ENCODE data around the gene SALL1. TPM values are rescaled to one million over a fixed set of nuclear protein-coding genes. Genes with fewer than 3 reads are reported as not detected.

SALL1 gene
- total and polyA plus RNA-seq, 12 donors: under 0.01 to 0.67 (median 0.10) TPM; not detected in 4

- no peak for DNase-seq
- Histone ChIP-seq H3K4me3 (no peak overlapping the region), H3K4me1 (replicated peaks in 1 of 2) (peaks cover 12 to 32% of the 10 kb centered on the region in 2 donors), H3K9me3 (replicated peaks in 1 of 3) (no peaks in the 10 kb centered on the region), H3K36me3 (replicated peaks in 1 of 2) (no peaks in the 10 kb centered on the region), H3K27ac (no peak overlapping the region), H3K27me3 (peaks cover 78% of the 10 kb centered on the region)
- 8 to 13% (median 10%) methylated on average over 26 to 32 of the region's 32 CpGs for WGBS, 4 donors
- intact Hi-C loops (cut with DNase I): no loop called here
- TF ChIP-seq CTCF (IDR thresholded peaks at IDR 0.05) (no peak), POLR2A (IDR thresholded peaks at IDR 0.05) (no peak)
Observed at GRCh38 chr16:51153577-51154031, 2.5 kb upstream of the SALL1 start.

DNA sequence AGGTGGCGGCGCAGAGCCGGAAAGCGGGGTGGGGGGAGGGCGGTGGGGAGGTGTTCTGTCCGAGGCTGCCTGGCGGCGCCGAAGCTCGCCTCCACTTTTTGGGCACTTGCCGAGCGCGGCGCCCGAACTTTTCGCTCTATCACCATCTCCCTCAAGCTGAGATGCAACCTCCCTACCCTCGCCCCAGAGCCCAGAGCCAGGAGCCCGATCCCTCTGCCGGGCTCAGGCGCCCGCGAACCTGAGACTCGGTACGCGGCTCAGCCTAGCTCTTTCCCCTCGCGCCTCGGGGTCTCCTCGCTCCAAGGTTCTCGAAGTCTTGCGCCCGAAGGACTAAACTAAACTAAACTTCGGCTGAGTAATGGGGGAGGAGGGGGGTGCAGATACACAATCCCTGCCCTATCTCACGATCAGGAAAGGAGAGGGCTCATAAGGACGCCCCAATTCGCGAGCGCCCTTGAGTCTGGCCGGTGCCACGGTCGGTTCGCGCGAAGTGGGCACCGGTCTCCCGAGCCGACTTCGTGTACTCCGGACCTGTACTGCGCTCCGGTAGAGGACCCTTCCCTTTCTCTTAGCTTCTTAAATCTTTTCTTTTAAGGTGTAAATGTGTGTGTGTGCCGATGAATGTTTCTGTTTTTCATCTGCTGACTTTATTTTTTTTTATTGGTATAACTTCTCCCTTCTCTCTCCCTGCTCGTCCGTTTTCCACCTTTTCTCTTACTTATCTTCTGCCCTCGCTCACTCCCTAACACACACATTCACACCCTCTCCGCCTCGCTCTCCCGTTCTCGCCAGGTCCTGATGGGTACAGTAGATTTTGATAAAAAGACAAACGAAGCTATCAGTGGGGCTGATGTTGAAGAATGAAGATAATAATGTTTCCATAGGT is 1.9 kb upstream of the SALL1 start:
- DNase-seq: no peak
- H3K4me3 ChIP-seq: peak overlapping the region in 1 of 4 donors; percentile 38
- peaks cover 12 to 32% of the 10 kb centered on the region in 2 donors for H3K4me1 ChIP-seq (replicated peaks in 1 of 2)
- H3K27me3 ChIP-seq: peaks cover 82% of the 10 kb centered on the region
- H3K27ac ChIP-seq: no peak overlapping the region
- TF ChIP-seq POLR2A (IDR thresholded peaks at IDR 0.05) (no peak), CTCF (IDR thresholded peaks at IDR 0.05) (no peak)
- 3 to 4% (median 3%) methylated on average over 45 to 60 of the region's 60 CpGs for WGBS, 4 donors
- H3K9me3 ChIP-seq (replicated peaks in 1 of 3): no peaks in the 10 kb centered on the region
- no peaks in the 10 kb centered on the region for H3K36me3 ChIP-seq (replicated peaks in 1 of 2)
- intact Hi-C loops (cut with DNase I): no loop called here

DNA sequence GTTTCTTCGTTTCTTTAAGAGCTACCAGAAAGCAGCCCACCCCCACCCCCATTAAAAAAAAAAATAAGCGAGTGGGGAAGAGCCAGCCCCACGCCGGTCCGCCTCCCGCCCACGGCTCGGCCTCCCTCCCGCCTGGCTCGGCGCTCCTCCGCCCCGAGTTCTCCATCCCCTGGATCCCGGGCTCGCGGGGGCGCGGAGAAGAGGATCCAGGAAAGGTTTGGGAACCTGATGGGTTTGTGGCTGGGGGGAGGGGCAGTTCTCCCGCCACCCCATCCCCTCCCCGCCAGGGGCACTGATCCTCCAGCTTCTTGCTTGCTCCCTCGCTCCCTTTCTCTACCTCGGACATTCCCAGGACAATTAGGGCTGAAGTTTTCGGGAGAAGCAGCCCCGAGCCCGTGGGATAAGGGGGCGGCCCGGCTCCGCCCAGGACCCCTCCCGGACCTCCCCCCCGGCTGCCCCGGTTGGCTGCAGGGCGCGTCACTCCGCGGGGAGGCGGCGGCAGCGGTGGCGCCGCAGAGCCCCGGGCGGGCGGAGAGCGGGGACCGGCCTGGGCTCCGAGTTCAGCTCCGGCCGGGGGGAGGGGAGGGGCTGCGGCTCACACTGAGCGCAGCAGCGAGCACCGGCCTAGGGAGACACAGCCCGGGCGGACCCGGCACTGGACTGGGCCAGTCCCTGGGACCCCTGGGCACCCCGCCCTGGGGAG is 1.0 kb upstream of the SALL1 start:
- WGBS, 4 donors: 0 to 2% (median 1%) methylated on average over 7 to 56 of the region's 56 CpGs
- TF ChIP-seq POLR2A (IDR thresholded peaks at IDR 0.05) (no peak), CTCF (IDR thresholded peaks at IDR 0.05) (no peak)
- Histone ChIP-seq H3K36me3 (replicated peaks in 1 of 2) (no peaks in the 10 kb centered on the region), H3K9me3 (replicated peaks in 1 of 3) (no peaks in the 10 kb centered on the region), H3K4me3 (peak overlapping the region in 1 of 4 donors; percentile 38), H3K4me1 (replicated peaks in 1 of 2) (peaks cover 12 to 32% of the 10 kb centered on the region in 2 donors), H3K27me3 (peaks cover 86% of the 10 kb centered on the region), H3K27ac (no peak overlapping the region)
- intact Hi-C loops (cut with DNase I): no loop called here
- no peak for DNase-seq

- intact Hi-C loops (cut with DNase I): no loop called here
- Histone ChIP-seq H3K27ac (no peak overlapping the region), H3K4me1 (replicated peaks in 1 of 2) (peaks cover 12 to 32% of the 10 kb centered on the region in 2 donors), H3K4me3 (peak overlapping the region in 1 of 4 donors; percentile 38), H3K27me3 (peaks cover 84% of the 10 kb centered on the region), H3K9me3 (replicated peaks in 1 of 3) (no peaks in the 10 kb centered on the region), H3K36me3 (replicated peaks in 1 of 2) (no peaks in the 10 kb centered on the region)
- no peak for TF ChIP-seq POLR2A (IDR thresholded peaks at IDR 0.05)
- TF ChIP-seq CTCF (IDR thresholded peaks at IDR 0.05): no peak
- WGBS, 4 donors: 0 to 2% (median 1%) methylated on average over 1 to 60 of the region's 61 CpGs
- no peak for DNase-seq
Observed at GRCh38 chr16:51151435-51151960, 428 bp upstream of the SALL1 start.

Measured in adrenal gland (tissue), 12 donors.